K562 (cell line): ENCODE results near the gene SEC22C. TPM values are rescaled to one million over a fixed set of nuclear protein-coding genes. Genes with fewer than 3 reads are reported as not detected.

Experiments used
- ARID4B ChIP-seq: sonication (generic); formaldehyde crosslinking; IDR thresholded peaks from 2 replicates; pipeline ENCODE4 v1.8.0; 2022; ENCODE audit warnings: mild to moderate bottlenecking, missing genetic modification reagents
- CCNT2 ChIP-seq: IDR thresholded peaks from 2 replicates; pipeline ENCODE4 v1.6.1; 2011; ENCODE audit warnings: borderline replicate concordance, low read depth, mild to moderate bottlenecking, moderate library complexity, mixed read lengths, low read length; ENCODE audit not compliant: insufficient read length; ENCODE audit errors: extremely low read depth
- HNRNPH1 ChIP-seq: fragments of 200-400 bp; formaldehyde crosslinking; optimal IDR thresholded peaks from 2 replicates; pipeline ENCODE3; 2017; ENCODE audit warnings: low read depth, mild to moderate bottlenecking, low read length, moderate library complexity
- LARP7 ChIP-seq: fragments of 450-650 bp; IDR thresholded peaks from 2 replicates; pipeline ENCODE4 v1.6.1; 2016
- MXI1 ChIP-seq: IDR thresholded peaks from 2 replicates; pipeline ENCODE4 v1.6.1; 2011; ENCODE audit warnings: low read depth, mild to moderate bottlenecking, improper control_type of control experiment, low read length
- NCOA6 ChIP-seq: fragments of 450-650 bp; IDR thresholded peaks from 2 replicates; pipeline ENCODE4 v1.6.1; 2017; ENCODE audit warnings: mild to moderate bottlenecking
- NEUROD1 ChIP-seq: fragments of 150-350 bp; IDR thresholded peaks from 2 replicates; pipeline ENCODE4 v1.6.1; 2014; ENCODE audit warnings: borderline replicate concordance, low read length, low read depth; ENCODE audit not compliant: partially characterized antibody
- PCBP2 ChIP-seq: fragments of 200-400 bp; formaldehyde crosslinking; IDR thresholded peaks from 2 replicates; pipeline ENCODE4 v1.6.1; 2018; ENCODE audit warnings: low read length, low read depth, mild to moderate bottlenecking, moderate library complexity; ENCODE audit not compliant: poor library complexity, severe bottlenecking
- PREB ChIP-seq: sonication (generic); formaldehyde crosslinking; IDR thresholded peaks from 2 replicates; pipeline ENCODE4 v1.8.1; 2023; ENCODE audit warnings: mild to moderate bottlenecking, missing genetic modification reagents
- PTTG1 ChIP-seq: fragments of 450-650 bp; IDR thresholded peaks from 2 replicates; pipeline ENCODE4 v1.6.1; 2016; ENCODE audit warnings: low read depth, mild to moderate bottlenecking, missing genetic modification characterization, missing compliant biosample characterization
- RBM34 ChIP-seq: fragments of 200-400 bp; formaldehyde crosslinking; IDR thresholded peaks from 2 replicates; pipeline ENCODE4 v1.6.1; 2018; ENCODE audit warnings: low read length, borderline replicate concordance; ENCODE audit not compliant: insufficient read depth
- XRCC4 ChIP-seq: IDR thresholded peaks from one replicate; pipeline ENCODE4 v1.6.1; 2011; ENCODE audit not compliant: insufficient read depth, insufficient read length; ENCODE audit errors: extremely low read depth
- ZNF121 ChIP-seq: sonication (generic); formaldehyde crosslinking; conservative IDR thresholded peaks from 2 replicates; pipeline ENCODE4 v1.8.0; 2022; ENCODE audit warnings: missing genetic modification reagents
- ZNF551 ChIP-seq: fragments of 250-450 bp; sonication (Bioruptor Pico); IDR thresholded peaks from 2 replicates; pipeline ENCODE4 v1.5.0; 2021; ENCODE audit warnings: mild to moderate bottlenecking, moderate library complexity
- polyA plus RNA-seq, 8 experiments: library from polyadenylated mRNA; depleted of rRNA in 4 of 8; stranded (reverse) in 5 of 8; unstranded in 3 of 8; fragments of >200 nt; fragmentation: Nextera tagmentation in 2 of 8; fragmentation: Illumina TruSeq in 1 of 8; extraction: Ambion mirVana in 2 of 8; extraction: Trizol in 1 of 8; gene quantifications; 2 replicates each; pipeline versions ENCODE4 v1.2.1 to v1.2.3, GENCODE V29; 2011 to 2014; ENCODE audit warnings: inconsistent platforms in 1 of 8, missing spikeins in 1 of 8
- total RNA-seq, 7 experiments: library from RNA; depleted of rRNA in 6 of 7; stranded (reverse); fragments of >200 nt in 6 of 7; fragmentation: Illumina TruSeq in 2 of 7; extraction: Trizol in 2 of 7; gene quantifications; 2 replicates each; pipeline versions ENCODE4 v1.2.1 to v1.2.3, GENCODE V29; 2011 to 2021; ENCODE audit warnings: low replicate concordance in 1 of 7
- TF ChIP-seq, protein P1 (sequence below): sonication (generic); formaldehyde crosslinking; IDR thresholded peaks from 2 replicates; pipeline ENCODE4 v1.4.0; 2020; ENCODE audit warnings: mild to moderate bottlenecking, missing genetic modification reagents
- TF ChIP-seq, protein P2 (sequence below): fragments of 250-450 bp; sonication (Bioruptor Pico); IDR thresholded peaks from 2 replicates; pipeline ENCODE4 v1.8.0; 2022; ENCODE audit warnings: inconsistent platforms

Gene SEC22C
- total and polyA plus RNA-seq, 9 of the 15 experiments (the other 6 are each of a cell fraction or from before 2014, with no cell fraction given): 35.6 to 68.4 (median 50.7) TPM

- TF ChIP-seq ARID4B (CRISPR knock-in tag) (peak; percentile 73), NEUROD1 (peak; percentile 83), NCOA6 (no peak; the same call in 1 of the 2 replicates), ZNF121 (CRISPR knock-in tag) (no peak), PCBP2 (no peak), ZNF551 (CRISPR knock-in tag) (no peak), LARP7 (no peak; the same call in 1 of the 2 replicates), PREB (0 out of 2 replicates have a peak, but pooled peaks have one; percentile 56), PTTG1 (tag) (no peak), XRCC4 (no peak), MXI1 (peak; percentile 50; the same call in 1 of the 2 replicates), HNRNPH1 (no peak), RBM34 (no peak), CCNT2 (peak; percentile 84)
- TF ChIP-seq, protein P1, sequence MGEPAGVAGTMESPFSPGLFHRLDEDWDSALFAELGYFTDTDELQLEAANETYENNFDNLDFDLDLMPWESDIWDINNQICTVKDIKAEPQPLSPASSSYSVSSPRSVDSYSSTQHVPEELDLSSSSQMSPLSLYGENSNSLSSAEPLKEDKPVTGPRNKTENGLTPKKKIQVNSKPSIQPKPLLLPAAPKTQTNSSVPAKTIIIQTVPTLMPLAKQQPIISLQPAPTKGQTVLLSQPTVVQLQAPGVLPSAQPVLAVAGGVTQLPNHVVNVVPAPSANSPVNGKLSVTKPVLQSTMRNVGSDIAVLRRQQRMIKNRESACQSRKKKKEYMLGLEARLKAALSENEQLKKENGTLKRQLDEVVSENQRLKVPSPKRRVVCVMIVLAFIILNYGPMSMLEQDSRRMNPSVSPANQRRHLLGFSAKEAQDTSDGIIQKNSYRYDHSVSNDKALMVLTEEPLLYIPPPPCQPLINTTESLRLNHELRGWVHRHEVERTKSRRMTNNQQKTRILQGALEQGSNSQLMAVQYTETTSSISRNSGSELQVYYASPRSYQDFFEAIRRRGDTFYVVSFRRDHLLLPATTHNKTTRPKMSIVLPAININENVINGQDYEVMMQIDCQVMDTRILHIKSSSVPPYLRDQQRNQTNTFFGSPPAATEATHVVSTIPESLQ (CRISPR knock-in tag): peak; percentile 95
- TF ChIP-seq, protein P2, sequence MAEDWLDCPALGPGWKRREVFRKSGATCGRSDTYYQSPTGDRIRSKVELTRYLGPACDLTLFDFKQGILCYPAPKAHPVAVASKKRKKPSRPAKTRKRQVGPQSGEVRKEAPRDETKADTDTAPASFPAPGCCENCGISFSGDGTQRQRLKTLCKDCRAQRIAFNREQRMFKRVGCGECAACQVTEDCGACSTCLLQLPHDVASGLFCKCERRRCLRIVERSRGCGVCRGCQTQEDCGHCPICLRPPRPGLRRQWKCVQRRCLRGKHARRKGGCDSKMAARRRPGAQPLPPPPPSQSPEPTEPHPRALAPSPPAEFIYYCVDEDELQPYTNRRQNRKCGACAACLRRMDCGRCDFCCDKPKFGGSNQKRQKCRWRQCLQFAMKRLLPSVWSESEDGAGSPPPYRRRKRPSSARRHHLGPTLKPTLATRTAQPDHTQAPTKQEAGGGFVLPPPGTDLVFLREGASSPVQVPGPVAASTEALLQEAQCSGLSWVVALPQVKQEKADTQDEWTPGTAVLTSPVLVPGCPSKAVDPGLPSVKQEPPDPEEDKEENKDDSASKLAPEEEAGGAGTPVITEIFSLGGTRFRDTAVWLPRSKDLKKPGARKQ (CRISPR knock-in tag): no peak
Measured at GRCh38 chr3:42581709-42582473, at the start of gene SEC22C (continued).
